ENCODE results near the gene EEFSEC. TPM values are rescaled to one million over a fixed set of nuclear protein-coding genes. Genes with fewer than 3 reads are reported as not detected.
A peak's percentile ranks its signal among the peaks of the same experiment; 100 is the strongest.

The EEFSEC gene
- total RNA-seq, 1 donor, result 5.1 TPM

- H3K4me3 ChIP-seq (ENCODE audit: insufficient read depth, low read length), result no peak overlapping the region
- H3K4me1 ChIP-seq (ENCODE audit: insufficient read depth, low read length), result no peaks in the 10 kb centered on the region
Measured at GRCh38 chr3:128340198-128340903, 187.1 kb downstream of the EEFSEC start.

DNA sequence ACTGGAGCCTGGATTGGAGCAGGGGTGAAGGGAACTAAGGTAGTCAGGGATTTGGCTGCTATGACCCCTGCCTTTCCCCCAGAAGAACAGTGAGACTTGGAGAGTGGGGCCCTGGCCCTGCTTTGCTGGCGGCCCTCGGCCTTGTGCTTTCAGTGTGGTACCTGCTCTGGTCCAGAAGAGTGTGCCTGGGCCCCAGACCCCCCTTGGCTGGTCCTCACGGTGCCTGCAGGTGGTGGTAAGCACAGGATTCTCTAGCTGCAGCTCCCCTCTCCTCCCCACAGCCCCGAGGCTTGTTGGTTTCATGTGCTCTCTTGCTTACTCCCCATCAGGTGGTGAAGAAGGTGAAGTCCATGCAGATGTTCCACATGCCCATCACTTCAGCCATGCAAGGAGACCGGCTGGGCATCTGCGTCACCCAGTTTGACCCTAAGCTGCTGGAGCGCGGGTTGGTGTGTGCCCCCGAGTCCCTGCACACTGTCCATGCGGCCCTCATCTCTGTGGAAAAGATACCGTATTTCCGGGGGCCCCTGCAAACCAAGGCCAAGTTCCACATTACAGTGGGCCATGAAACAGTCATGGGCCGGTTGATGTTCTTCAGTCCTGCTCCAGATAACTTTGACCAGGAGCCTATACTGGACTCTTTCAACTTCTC, 187.7 kb downstream of the EEFSEC start:
- H3K4me1 ChIP-seq (ENCODE audit: insufficient read depth, low read length), result no peaks in the 10 kb centered on the region
- H3K36me3 ChIP-seq (ENCODE audit: insufficient read depth, low read length), result no peaks in the 10 kb centered on the region
- H3K27ac ChIP-seq (ENCODE audit: low read depth, low read length), result no peak overlapping the region
- no peaks in the 10 kb centered on the region for H3K9me3 ChIP-seq (ENCODE audit: low read depth, low read length)
- H4K20me1 ChIP-seq (ENCODE audit: insufficient read depth, low read length), result no peaks in the 10 kb centered on the region
- peak; percentile 77 for DNase-seq (ENCODE audit: insufficient read length, low spot score, missing footprints)
- H3K27me3 ChIP-seq (ENCODE audit: insufficient read depth, low read length), result no peaks in the 10 kb centered on the region
- no peak overlapping the region for H2AFZ ChIP-seq (ENCODE audit: low read length)
- H3K4me2 ChIP-seq (ENCODE audit: insufficient read depth, low read length), result no peak overlapping the region
- TF ChIP-seq, protein P1, sequence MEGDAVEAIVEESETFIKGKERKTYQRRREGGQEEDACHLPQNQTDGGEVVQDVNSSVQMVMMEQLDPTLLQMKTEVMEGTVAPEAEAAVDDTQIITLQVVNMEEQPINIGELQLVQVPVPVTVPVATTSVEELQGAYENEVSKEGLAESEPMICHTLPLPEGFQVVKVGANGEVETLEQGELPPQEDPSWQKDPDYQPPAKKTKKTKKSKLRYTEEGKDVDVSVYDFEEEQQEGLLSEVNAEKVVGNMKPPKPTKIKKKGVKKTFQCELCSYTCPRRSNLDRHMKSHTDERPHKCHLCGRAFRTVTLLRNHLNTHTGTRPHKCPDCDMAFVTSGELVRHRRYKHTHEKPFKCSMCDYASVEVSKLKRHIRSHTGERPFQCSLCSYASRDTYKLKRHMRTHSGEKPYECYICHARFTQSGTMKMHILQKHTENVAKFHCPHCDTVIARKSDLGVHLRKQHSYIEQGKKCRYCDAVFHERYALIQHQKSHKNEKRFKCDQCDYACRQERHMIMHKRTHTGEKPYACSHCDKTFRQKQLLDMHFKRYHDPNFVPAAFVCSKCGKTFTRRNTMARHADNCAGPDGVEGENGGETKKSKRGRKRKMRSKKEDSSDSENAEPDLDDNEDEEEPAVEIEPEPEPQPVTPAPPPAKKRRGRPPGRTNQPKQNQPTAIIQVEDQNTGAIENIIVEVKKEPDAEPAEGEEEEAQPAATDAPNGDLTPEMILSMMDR (IDR thresholded peaks at IDR 0.05; ENCODE audit: extremely low read depth, low read depth, low read length), result no peak
- no peaks in the 10 kb centered on the region for H3K79me2 ChIP-seq (ENCODE audit: insufficient read depth, low read length)
- H3K4me3 ChIP-seq (ENCODE audit: insufficient read depth, low read length), result no peak overlapping the region

More at GRCh38 chr3:128340198-128340903, 187.1 kb downstream of the EEFSEC start:
- no peaks in the 10 kb centered on the region for H3K79me2 ChIP-seq (ENCODE audit: insufficient read depth, low read length)
- H3K36me3 ChIP-seq (ENCODE audit: insufficient read depth, low read length), result no peaks in the 10 kb centered on the region
- no peaks in the 10 kb centered on the region for H4K20me1 ChIP-seq (ENCODE audit: insufficient read depth, low read length)
- peak; percentile 17 for DNase-seq (ENCODE audit: insufficient read length, low spot score, missing footprints)
- no peaks in the 10 kb centered on the region for H3K27me3 ChIP-seq (ENCODE audit: insufficient read depth, low read length)
- H3K9me3 ChIP-seq (ENCODE audit: low read depth, low read length), result no peaks in the 10 kb centered on the region
- no peak overlapping the region for H3K27ac ChIP-seq (ENCODE audit: low read depth, low read length)
- H2AFZ ChIP-seq (ENCODE audit: low read length), result no peak overlapping the region
- TF ChIP-seq, protein P1 (IDR thresholded peaks at IDR 0.05; ENCODE audit: extremely low read depth, low read depth, low read length), result no peak
- H3K4me2 ChIP-seq (ENCODE audit: insufficient read depth, low read length), result no peak overlapping the region

- Histone ChIP-seq H3K27me3 (ENCODE audit: insufficient read depth, low read length) (no peaks in the 10 kb centered on the region), H3K4me1 (ENCODE audit: insufficient read depth, low read length) (no peaks in the 10 kb centered on the region), H4K20me1 (ENCODE audit: insufficient read depth, low read length) (no peaks in the 10 kb centered on the region), H3K9me3 (ENCODE audit: low read depth, low read length) (no peaks in the 10 kb centered on the region), H3K4me3 (ENCODE audit: insufficient read depth, low read length) (no peak overlapping the region), H3K79me2 (ENCODE audit: insufficient read depth, low read length) (no peaks in the 10 kb centered on the region), H3K27ac (ENCODE audit: low read depth, low read length) (no peak overlapping the region), H3K4me2 (ENCODE audit: insufficient read depth, low read length) (no peak overlapping the region), H2AFZ (ENCODE audit: low read length) (no peak overlapping the region), H3K36me3 (ENCODE audit: insufficient read depth, low read length) (no peaks in the 10 kb centered on the region)
- TF ChIP-seq, protein P1 (IDR thresholded peaks at IDR 0.05; ENCODE audit: extremely low read depth, low read depth, low read length), result no peak
- peak; percentile 39 for DNase-seq (ENCODE audit: insufficient read length, low spot score, missing footprints)
Measured at GRCh38 chr3:128341659-128342395, 188.5 kb downstream of the EEFSEC start.
